ENCODE results near the gene TMEM138. TPM values are rescaled to one million over a fixed set of nuclear protein-coding genes. Genes with fewer than 3 reads are reported as not detected.
A peak's percentile ranks its signal among the peaks of the same experiment; 100 is the strongest.

TMEM138 gene
- total RNA-seq, 1 donor from 2014 or later = 18.8 TPM

DNA sequence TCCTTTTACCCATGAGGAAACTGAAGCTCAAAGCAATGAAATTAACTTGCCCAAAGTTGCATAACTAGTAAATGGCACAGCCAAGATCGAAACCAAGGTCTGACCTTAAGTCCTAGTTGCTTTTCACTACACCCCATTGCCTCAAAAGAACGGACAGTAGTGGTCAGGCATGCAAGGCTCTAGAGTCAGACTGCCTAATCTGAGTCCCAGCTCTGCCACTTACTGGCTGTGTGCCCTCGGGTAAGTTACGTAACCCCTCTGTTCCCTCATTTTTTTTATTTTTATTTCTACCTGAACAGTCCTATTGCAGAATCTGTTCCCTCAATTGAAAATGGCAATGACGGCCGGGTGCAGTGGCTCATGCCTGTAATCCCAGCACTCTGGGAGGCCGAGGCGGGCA, 10.1 kb upstream of the TMEM138 start:
- Mint-ChIP-seq H3K27me3 (ENCODE audit: unreplicated experiment) (peaks cover 5% of the 10 kb centered on the region), H3K36me3 (ENCODE audit: low read depth, unreplicated experiment) (peaks cover 27% of the 10 kb centered on the region), H3K9me3 (ENCODE audit: unreplicated experiment) (no peaks in the 10 kb centered on the region), H3K4me3 (ENCODE audit: unreplicated experiment) (no peak overlapping the region), H3K4me1 (ENCODE audit: unreplicated experiment) (no peaks in the 10 kb centered on the region), H3K27ac (ENCODE audit: unreplicated experiment) (no peak overlapping the region)
- TF ChIP-seq, protein P1, sequence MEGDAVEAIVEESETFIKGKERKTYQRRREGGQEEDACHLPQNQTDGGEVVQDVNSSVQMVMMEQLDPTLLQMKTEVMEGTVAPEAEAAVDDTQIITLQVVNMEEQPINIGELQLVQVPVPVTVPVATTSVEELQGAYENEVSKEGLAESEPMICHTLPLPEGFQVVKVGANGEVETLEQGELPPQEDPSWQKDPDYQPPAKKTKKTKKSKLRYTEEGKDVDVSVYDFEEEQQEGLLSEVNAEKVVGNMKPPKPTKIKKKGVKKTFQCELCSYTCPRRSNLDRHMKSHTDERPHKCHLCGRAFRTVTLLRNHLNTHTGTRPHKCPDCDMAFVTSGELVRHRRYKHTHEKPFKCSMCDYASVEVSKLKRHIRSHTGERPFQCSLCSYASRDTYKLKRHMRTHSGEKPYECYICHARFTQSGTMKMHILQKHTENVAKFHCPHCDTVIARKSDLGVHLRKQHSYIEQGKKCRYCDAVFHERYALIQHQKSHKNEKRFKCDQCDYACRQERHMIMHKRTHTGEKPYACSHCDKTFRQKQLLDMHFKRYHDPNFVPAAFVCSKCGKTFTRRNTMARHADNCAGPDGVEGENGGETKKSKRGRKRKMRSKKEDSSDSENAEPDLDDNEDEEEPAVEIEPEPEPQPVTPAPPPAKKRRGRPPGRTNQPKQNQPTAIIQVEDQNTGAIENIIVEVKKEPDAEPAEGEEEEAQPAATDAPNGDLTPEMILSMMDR (IDR thresholded peaks at IDR 0.05; ENCODE audit: unreplicated experiment) = no peak
- DNase-seq (ENCODE audit: low spot score) = no peak

DNA sequence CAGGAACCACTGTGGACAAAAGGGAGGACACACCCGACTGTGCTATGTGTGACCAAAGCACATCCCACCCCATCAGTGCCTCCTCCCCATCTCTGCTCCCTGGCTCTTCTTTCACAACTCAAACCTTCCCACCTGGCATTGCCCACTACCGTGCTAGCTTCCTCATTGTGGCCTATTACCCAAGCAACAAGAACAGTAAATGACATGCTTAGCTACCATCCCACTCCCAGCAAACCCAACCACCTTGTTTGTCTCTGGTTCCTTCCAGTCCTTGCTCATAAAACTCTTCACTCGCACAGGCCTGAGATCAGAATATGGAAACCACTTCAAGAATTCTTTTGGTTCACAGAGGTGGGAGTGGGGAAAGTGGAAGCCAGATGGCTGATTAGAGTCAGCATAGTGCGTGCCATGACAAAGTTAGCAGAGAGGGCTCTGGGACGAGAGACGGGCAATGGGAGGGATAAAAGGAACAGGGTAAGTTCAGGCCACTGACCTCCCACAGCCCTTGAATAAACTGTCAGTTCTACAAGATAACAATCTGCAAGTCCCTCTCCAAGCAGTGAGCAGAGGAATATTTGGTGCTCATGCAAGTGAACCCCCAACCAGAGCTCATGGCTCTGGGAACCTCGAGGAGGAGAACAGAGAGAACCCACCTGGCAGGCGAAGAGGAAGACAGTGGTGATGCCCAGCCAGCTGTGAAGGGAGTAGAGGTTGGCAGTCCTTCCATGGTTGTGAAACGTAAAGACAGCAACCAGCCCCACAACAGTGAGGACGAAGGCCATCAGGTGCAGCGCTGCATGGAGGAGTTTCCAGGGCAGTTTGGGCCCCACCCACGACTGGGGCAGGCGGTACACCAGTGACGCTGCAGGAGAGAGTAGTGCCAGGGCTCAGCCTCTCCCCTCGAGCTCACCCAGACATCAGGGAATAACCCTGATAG, 8.8 kb upstream of the TMEM138 start:
- H3K27ac Mint-ChIP-seq (ENCODE audit: unreplicated experiment) = peak overlapping the region; percentile 37

DNA sequence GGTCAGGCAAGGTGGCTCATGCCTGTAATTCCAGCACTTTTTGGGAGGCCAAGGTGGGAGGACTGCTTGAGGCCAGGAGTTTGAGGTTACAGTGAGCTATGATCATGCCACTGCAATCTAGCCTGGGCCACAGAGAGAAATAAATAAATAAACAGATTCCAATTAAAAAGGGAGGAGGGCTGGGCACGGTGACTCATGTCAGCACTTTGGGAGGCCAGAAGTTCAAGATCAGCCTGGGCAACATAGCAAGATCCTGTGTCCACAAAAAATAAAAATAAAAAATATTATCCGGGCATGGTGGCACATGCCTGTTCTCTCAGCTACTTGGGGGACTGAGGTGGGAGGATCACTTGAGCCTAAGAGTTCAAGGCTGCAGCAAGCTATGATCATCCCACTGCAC, 8.0 kb upstream of the TMEM138 start:
- Mint-ChIP-seq H3K36me3 (ENCODE audit: low read depth, unreplicated experiment) (peaks cover 24% of the 10 kb centered on the region), H3K27me3 (ENCODE audit: unreplicated experiment) (peaks cover 7% of the 10 kb centered on the region), H3K9me3 (ENCODE audit: unreplicated experiment) (no peaks in the 10 kb centered on the region), H3K4me1 (ENCODE audit: unreplicated experiment) (peaks cover 2% of the 10 kb centered on the region), H3K27ac (ENCODE audit: unreplicated experiment) (no peak overlapping the region), H3K4me3 (ENCODE audit: unreplicated experiment) (no peak overlapping the region)
- DNase-seq (ENCODE audit: low spot score) = no peak
- TF ChIP-seq, protein P1 (IDR thresholded peaks at IDR 0.05; ENCODE audit: unreplicated experiment) = no peak

More for the DNA sequence above, 8.8 kb upstream of the TMEM138 start:
- Mint-ChIP-seq H3K4me1 (ENCODE audit: unreplicated experiment) (no peaks in the 10 kb centered on the region), H3K36me3 (ENCODE audit: low read depth, unreplicated experiment) (peaks cover 27% of the 10 kb centered on the region), H3K4me3 (ENCODE audit: unreplicated experiment) (peak overlapping the region; percentile 44), H3K27me3 (ENCODE audit: unreplicated experiment) (peaks cover 7% of the 10 kb centered on the region), H3K9me3 (ENCODE audit: unreplicated experiment) (no peaks in the 10 kb centered on the region)
- no peak for DNase-seq (ENCODE audit: low spot score)
- TF ChIP-seq, protein P1 (IDR thresholded peaks at IDR 0.05; ENCODE audit: unreplicated experiment) = no peak

DNA sequence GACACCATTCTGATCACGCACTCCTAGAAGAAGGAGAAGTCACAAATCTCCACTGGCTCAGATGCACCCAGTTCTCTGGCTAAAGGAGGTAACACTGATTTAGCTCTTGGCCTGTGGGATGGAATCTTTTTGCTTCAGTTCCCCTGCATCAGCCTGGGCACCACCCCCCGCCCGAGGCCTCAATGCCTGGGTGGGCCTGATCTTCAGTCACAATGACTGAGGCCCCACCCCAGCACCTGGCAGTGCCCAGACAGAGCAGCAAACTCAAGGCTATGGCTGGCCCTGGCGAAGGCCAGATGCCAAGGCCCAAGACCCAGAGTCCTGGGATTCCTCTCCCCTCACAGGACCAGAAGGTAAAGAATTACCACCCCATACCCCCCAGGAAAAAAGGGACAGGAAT, 5.5 kb upstream of the TMEM138 start:
- no peak for DNase-seq (ENCODE audit: low spot score)
- H3K27me3 Mint-ChIP-seq (ENCODE audit: unreplicated experiment) = peaks cover 6% of the 10 kb centered on the region
- peaks cover 13% of the 10 kb centered on the region for H3K36me3 Mint-ChIP-seq (ENCODE audit: low read depth, unreplicated experiment)
- TF ChIP-seq, protein P1 (IDR thresholded peaks at IDR 0.05; ENCODE audit: unreplicated experiment) = no peak
- H3K27ac Mint-ChIP-seq (ENCODE audit: unreplicated experiment) = no peak overlapping the region
- no peaks in the 10 kb centered on the region for H3K9me3 Mint-ChIP-seq (ENCODE audit: unreplicated experiment)
- peaks cover 17% of the 10 kb centered on the region for H3K4me1 Mint-ChIP-seq (ENCODE audit: unreplicated experiment)
- H3K4me3 Mint-ChIP-seq (ENCODE audit: unreplicated experiment) = no peak overlapping the region

Measured in endothelial cell (in vitro differentiated cells).